GM12878 (cell line): ENCODE results near the gene FOXO1. TPM values are rescaled to one million over a fixed set of nuclear protein-coding genes. Genes with fewer than 3 reads are reported as not detected.

Experiments
- ATAC-seq: fragments of 200-7000 bp; cut with Tn5 transposase; 3 replicates; pipeline ENCODE4 v1.9.1; 2020; ENCODE audit warnings: mild to moderate bottlenecking, moderate library complexity
- BruUV-seq: library from RNA; stranded (reverse); fragments of 400-500 nt; replicated peaks from 2 replicates; lab custom pipeline; 2021; lab: Mats Ljungman, UMichigan
- CTCF ChIA-PET: fragments of 300-600 bp; sonication (Branson Sonifier 250); formaldehyde crosslinking; extraction: SDS; loops from one replicate; lab custom pipeline; 2021; ENCODE audit warnings: inconsistent platforms; lab: Yijun Ruan, JAX
- POLR2A ChIA-PET: fragments of 350-600 bp; formaldehyde crosslinking; extraction: SDS; loops from one replicate; lab custom pipeline; 2021; ENCODE audit warnings: inconsistent platforms; lab: Charles Lee
- RAD21 ChIA-PET: fragments of 300-600 bp; sonication (Branson Sonifier 250); formaldehyde crosslinking; loops from one replicate; lab custom pipeline; 2023; ENCODE audit warnings: antibody characterized with exemption; ENCODE audit not compliant: unreplicated experiment; lab: Charles Lee
- SMC1A ChIA-PET: fragments of 300-600 bp; sonication (Branson Sonifier 250); formaldehyde crosslinking; loops from one replicate; lab custom pipeline; 2023; ENCODE audit not compliant: unreplicated experiment, uncharacterized antibody; lab: Charles Lee
- DNase-seq: peaks from one replicate; pipeline ENCODE4 v3.0.0-alpha.2; 2011; ENCODE audit warnings: low read depth, low spot score
- FAIRE-seq: peaks from 3 replicates; lab custom pipeline; 2011; peaks lifted over from hg19 to GRCh38; lab: Jason Lieb, UNC
- H2AFZ ChIP-seq: 2 replicates; pipeline ENCODE4 v1.6.0; 2011; ENCODE audit warnings: low read depth, low read length, control low read depth; ENCODE audit not compliant: control insufficient read depth
- H3K27ac ChIP-seq: 2 replicates; pipeline ENCODE4 v1.5.1; 2011; ENCODE audit warnings: control low read depth; ENCODE audit not compliant: control insufficient read depth, insufficient read depth
- H3K27me3 ChIP-seq, 2 experiments: replicated peaks in 1 of 2; 2 replicates each; pipeline versions ENCODE4 v1.6.0 to v1.6.1; 2011; ENCODE audit warnings: low read length in 1 of 2; ENCODE audit not compliant: control insufficient read depth in 2 of 2, insufficient read depth in 2 of 2
- H3K36me3 ChIP-seq, 2 experiments: 2 replicates each; pipeline ENCODE4 v1.5.1; 2011; ENCODE audit warnings: low read length in 1 of 2; ENCODE audit not compliant: control insufficient read depth in 2 of 2, insufficient read depth in 2 of 2
- H3K4me1 ChIP-seq: 2 replicates; pipeline ENCODE4 v1.6.1; 2011; ENCODE audit warnings: mild to moderate bottlenecking, low read length, moderate library complexity, mixed read lengths; ENCODE audit not compliant: control insufficient read depth, insufficient read depth
- H3K4me2 ChIP-seq: 2 replicates; pipeline ENCODE4 v1.6.0; 2011; ENCODE audit warnings: control low read depth; ENCODE audit not compliant: control insufficient read depth, insufficient read depth
- H3K4me3 ChIP-seq: fragments of 200-600 bp; sonication (generic); 2 replicates; pipeline ENCODE4 v1.5.1; 2016
- H3K79me2 ChIP-seq: 2 replicates; pipeline ENCODE4 v1.6.0; 2011; ENCODE audit warnings: low read length; ENCODE audit not compliant: control insufficient read depth, insufficient read depth
- H3K9ac ChIP-seq: 2 replicates; pipeline ENCODE4 v1.8.0; 2011; ENCODE audit warnings: low read length, control low read depth, mixed read lengths; ENCODE audit not compliant: control insufficient read depth, insufficient read depth
- H3K9me3 ChIP-seq: replicated peaks from 3 replicates; pipeline ENCODE4 v1.5.1; 2011; ENCODE audit warnings: mild to moderate bottlenecking, low read length; ENCODE audit not compliant: control insufficient read depth, insufficient read depth
- H4K20me1 ChIP-seq: 2 replicates; pipeline ENCODE4 v1.6.0; 2011; ENCODE audit not compliant: control insufficient read depth, insufficient read depth
- ATF7 ChIP-seq: fragments of 450-650 bp; IDR thresholded peaks from 2 replicates; pipeline ENCODE4 v1.6.1; 2016; ENCODE audit warnings: low read depth, mild to moderate bottlenecking
- FOS ChIP-seq: IDR thresholded peaks from 3 replicates; pipeline ENCODE4 v1.6.1; 2011; ENCODE audit warnings: borderline replicate concordance; ENCODE audit not compliant: insufficient read length; ENCODE audit errors: extremely low read depth
- KDM1A ChIP-seq: fragments of 200-600 bp; sonication (generic); IDR thresholded peaks from 2 replicates; pipeline ENCODE4 v1.6.1; 2016; ENCODE audit warnings: borderline replicate concordance
- NR2C2 ChIP-seq: IDR thresholded peaks from 2 replicates; pipeline ENCODE4 v1.6.1; 2011; ENCODE audit warnings: borderline replicate concordance, low read depth; ENCODE audit not compliant: control insufficient read depth, insufficient read length
- PAX8 ChIP-seq: fragments of 450-650 bp; IDR thresholded peaks from 2 replicates; pipeline ENCODE4 v1.6.1; 2017; ENCODE audit warnings: mild to moderate bottlenecking, moderate library complexity
- SREBF2 ChIP-seq: IDR thresholded peaks from 2 replicates; pipeline ENCODE4 v1.6.1; 2012; ENCODE audit warnings: mild to moderate bottlenecking, low read length
- TARDBP ChIP-seq: IDR thresholded peaks from 2 replicates; pipeline ENCODE4 v1.6.1; 2016; ENCODE audit warnings: borderline replicate concordance
- ZNF384 ChIP-seq: IDR thresholded peaks from 2 replicates; pipeline ENCODE4 v1.6.1; 2012; ENCODE audit warnings: low read depth, mild to moderate bottlenecking, low read length, improper control_type of control experiment, borderline replicate concordance
- WGBS: methylation state at CpG from one replicate; pipeline ENCODE4 v1.1.6; 2016; ENCODE audit warnings: low lambda C conversion rate; ENCODE audit not compliant: insufficient replicate concordance, insufficient coverage; ENCODE audit errors: missing lambda C conversion rate; 5-methylcytosine and 5-hydroxymethylcytosine counted together
- in situ Hi-C: fragments of 300-500 bp; cut with MboI; formaldehyde crosslinking; loops from 9 replicates; pipeline ENCODE4 v1.14.3; 2018; ENCODE audit warnings: mixed read lengths
- intact Hi-C: fragments of 100-400 bp; cut with micrococcal nuclease; formaldehyde crosslinking; loops from one replicate; pipeline ENCODE4 v1.14.2; 2022; ENCODE audit not compliant: unreplicated experiment
- polyA plus RNA-seq, 11 experiments: library from polyadenylated mRNA; depleted of rRNA in 4 of 11; unstranded in 6 of 11; stranded (reverse) in 5 of 11; fragments of >200 nt; fragmentation: Nextera tagmentation in 4 of 11; fragmentation: Illumina TruSeq in 1 of 11; extraction: Ambion mirVana in 4 of 11; extraction: Trizol in 1 of 11; gene quantifications; 1 replicate in 1 of 11; 2 replicates in 10 of 11; pipeline versions ENCODE4 v1.2.1 to v1.2.3, GENCODE V29; 2011 to 2016; ENCODE audit warnings: inconsistent platforms in 2 of 11, missing spikeins in 2 of 11, low read depth in 1 of 11
- total RNA-seq, 4 experiments: library from RNA; depleted of rRNA in 3 of 4; stranded (reverse); fragments of >200 nt in 3 of 4; fragmentation: Illumina TruSeq in 1 of 4; extraction: Trizol in 1 of 4; gene quantifications; 2 replicates each; pipeline versions ENCODE4 v1.2.1 to v1.2.3, GENCODE V29; 2013 to 2021

Gene FOXO1
- total and polyA plus RNA-seq, 10 of the 15 experiments (the other 5 are each of a cell fraction or from before 2014, with no cell fraction given): 0.58 to 8.3 (median 0.88) TPM

DNA sequence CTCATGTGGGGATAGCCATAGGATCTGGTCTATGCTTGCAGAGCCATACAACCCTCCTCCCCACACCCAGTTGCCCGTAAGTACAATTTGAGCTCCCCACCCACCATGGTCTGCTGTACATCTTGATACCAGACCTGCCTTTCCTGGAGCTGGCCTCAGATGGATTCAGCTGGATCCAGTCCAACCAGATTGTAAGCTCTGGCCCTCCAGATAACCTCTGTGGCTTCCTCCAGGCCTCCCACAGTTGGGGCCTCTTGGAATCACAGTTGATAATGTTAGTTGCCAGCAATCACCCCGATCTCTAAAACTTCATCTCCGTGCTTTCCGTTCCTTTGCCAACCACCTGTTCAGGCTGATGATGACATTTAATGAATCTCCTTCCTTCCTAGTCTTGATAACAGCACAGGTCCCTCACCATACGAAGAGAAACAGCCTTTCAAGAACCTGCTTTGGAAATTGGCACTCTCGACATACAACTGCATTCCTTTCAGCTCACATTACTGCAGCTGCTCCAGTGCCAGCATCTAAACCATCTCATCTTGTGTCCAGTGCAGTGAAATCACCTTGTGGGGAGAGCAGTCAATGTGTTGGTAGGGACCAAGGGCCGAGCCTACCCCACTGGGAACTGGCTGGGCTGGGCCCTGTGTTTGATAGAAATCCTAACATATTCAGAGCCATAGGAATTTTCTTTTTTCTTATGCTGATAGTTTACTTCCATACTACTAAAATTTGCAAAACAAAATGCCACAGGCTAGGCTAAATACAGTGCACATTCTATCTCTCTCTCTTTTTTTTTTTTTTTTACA is 15.1 kb upstream of the FOXO1 start:
- no peak for ATAC-seq
- TF ChIP-seq ATF7 (no peak), TARDBP (no peak), SREBF2 (no peak), KDM1A (no peak), PAX8 (no peak), FOS (no peak), NR2C2 (no peak), ZNF384 (no peak)
- TF ChIP-seq, all 136 proteins: peak for 0
- 72% methylated on average over 7 of the region's 7 CpGs for WGBS
- DNase-seq: no peak
- ChIA-PET POLR2A (no interaction called here), CTCF (interaction anchor here (0.9 to 9.0 kb wide), 25 partner anchors 9 to 1069 kb away, joined by 3 to 115 read pairs (median 5); no protein-coding TSS in a partner anchor), RAD21 (interaction anchor here (0.6 to 5.5 kb wide), 11 partner anchors 13 to 1018 kb away, joined by 3 to 92 read pairs (median 3); no protein-coding TSS in a partner anchor), SMC1A (interaction anchor here (0.8 to 5.6 kb wide), 17 partner anchors 9 to 1033 kb away, joined by 3 to 55 read pairs (median 10); no protein-coding TSS in a partner anchor)
- H2AFZ ChIP-seq: no peak overlapping the region; the same call in 1 of the 2 replicates
- 0 out of 4 replicates have a peak, but pooled peaks cover 0 to 3% of the 10 kb centered on the region in 2 experiments for H3K27me3 ChIP-seq
- no peaks in the 10 kb centered on the region for H3K36me3 ChIP-seq
- no peaks in the 10 kb centered on the region for H3K4me1 ChIP-seq
- BruUV-seq: no TSS peak
- no peaks in the 10 kb centered on the region for H4K20me1 ChIP-seq
- in situ Hi-C loops: loop anchor here (5.0 to 25.0 kb wide), 4 partner anchors 619 to 1619 kb away; no protein-coding TSS in a partner anchor
- intact Hi-C loops: loop anchor here (2.0 to 5.0 kb wide), 3 partner anchors 96 to 904 kb away; no protein-coding TSS in a partner anchor
- H3K4me3 ChIP-seq: no peak overlapping the region
- H3K27ac ChIP-seq: no peak overlapping the region
- H3K4me2 ChIP-seq: no peak overlapping the region
- no peaks in the 10 kb centered on the region for H3K9me3 ChIP-seq
- no peak for FAIRE-seq
- no peak overlapping the region for H3K9ac ChIP-seq
- no peaks in the 10 kb centered on the region for H3K79me2 ChIP-seq
